Keratinocyte (primary cell): ENCODE measurements around the gene KCNAB2. TPM values are rescaled to one million over a fixed set of nuclear protein-coding genes. Genes with fewer than 3 reads are reported as not detected.

Source experiments
- DNase-seq: peaks from one replicate; pipeline ENCODE4 v3.0.0-alpha.2; 2011; ENCODE audit warnings: low read depth, missing footprints, low spot score
- FAIRE-seq: peaks from 2 replicates; lab custom pipeline; 2011; peaks lifted over from hg19 to GRCh38; lab: Jason Lieb, UNC
- H2AFZ ChIP-seq: 2 replicates; pipeline ENCODE4 v1.6.0; 2012; ENCODE audit warnings: low read length, control low read depth, inconsistent platforms; ENCODE audit not compliant: control insufficient read depth
- H3K27ac ChIP-seq: 2 replicates; pipeline ENCODE4 v1.5.1; 2011; ENCODE audit warnings: low read length; ENCODE audit not compliant: control insufficient read depth, insufficient read depth
- H3K27me3 ChIP-seq: 3 replicates; pipeline ENCODE4 v1.6.0; 2011; ENCODE audit warnings: low read length; ENCODE audit not compliant: control insufficient read depth, insufficient read depth; ENCODE audit errors: extremely low read depth
- H3K36me3 ChIP-seq, 2 experiments: 2 replicates in 1 of 2; 3 replicates in 1 of 2; pipeline ENCODE4 v1.5.1; 2011; ENCODE audit warnings: low read length in 2 of 2, mild to moderate bottlenecking in 1 of 2; ENCODE audit not compliant: control insufficient read depth in 2 of 2, insufficient read depth in 2 of 2; ENCODE audit errors: extremely low read depth in 1 of 2
- H3K4me1 ChIP-seq: 3 replicates; pipeline ENCODE4 v1.5.1; 2011; ENCODE audit warnings: low read length; ENCODE audit not compliant: control insufficient read depth, insufficient read depth; ENCODE audit errors: extremely low read depth
- H3K4me2 ChIP-seq: 3 replicates; pipeline ENCODE4 v1.6.0; 2011; ENCODE audit warnings: low read depth, low read length; ENCODE audit not compliant: control insufficient read depth, insufficient read depth; ENCODE audit errors: extremely low read depth
- H3K4me3 ChIP-seq, 3 experiments: fragments of 200-600 bp in 1 of 3; sonication (generic) in 1 of 3; 2 replicates in 2 of 3; 3 replicates in 1 of 3; pipeline ENCODE4 v1.5.1; 2011 to 2016; ENCODE audit warnings: low read length in 3 of 3, mild to moderate bottlenecking in 3 of 3, control low read depth in 2 of 3, inconsistent platforms in 1 of 3, low read depth in 1 of 3, mixed read lengths in 1 of 3, mixed run types in 1 of 3, moderate library complexity in 1 of 3; ENCODE audit not compliant: control insufficient read depth in 2 of 3, insufficient read depth in 2 of 3; ENCODE audit errors: extremely low read depth in 1 of 3
- H3K79me2 ChIP-seq: 2 replicates; pipeline ENCODE4 v1.6.0; 2012; ENCODE audit warnings: low read length; ENCODE audit not compliant: control insufficient read depth, insufficient read depth
- H3K9ac ChIP-seq: 3 replicates; pipeline ENCODE4 v1.6.0; 2011; ENCODE audit warnings: low read length; ENCODE audit not compliant: control insufficient read depth, insufficient read depth; ENCODE audit errors: extremely low read depth
- H3K9me1 ChIP-seq: 3 replicates; pipeline ENCODE4 v1.6.0; 2011; ENCODE audit warnings: low read length; ENCODE audit not compliant: control insufficient read depth, insufficient read depth; ENCODE audit errors: extremely low read depth
- H3K9me3 ChIP-seq: 2 replicates; pipeline ENCODE4 v1.5.1; 2012; ENCODE audit warnings: low read depth, low read length; ENCODE audit not compliant: control insufficient read depth
- H4K20me1 ChIP-seq: 3 replicates; pipeline ENCODE4 v1.6.0; 2011; ENCODE audit warnings: low read length; ENCODE audit not compliant: control insufficient read depth, insufficient read depth; ENCODE audit errors: extremely low read depth
- EZH2 ChIP-seq: IDR thresholded peaks from one replicate; pipeline ENCODE4 v1.6.1; 2012; ENCODE audit warnings: inconsistent platforms, mild to moderate bottlenecking, low read length, moderate library complexity
- dilution Hi-C: fragments of 300-500 bp; cut with MboI; formaldehyde crosslinking; loops from one replicate; pipeline ENCODE4 v1.7.0; 2020; ENCODE audit warnings: low sequenced_read_pairs; ENCODE audit not compliant: extremely low pct_ligation_motif_present
- polyA plus RNA-seq, 5 experiments: library from polyadenylated mRNA; depleted of rRNA in 3 of 5; stranded (reverse) in 3 of 5; stranded (forward) in 1 of 5; unstranded in 1 of 5; fragments of >200 nt; gene quantifications; 1 replicate in 1 of 5; 2 replicates in 3 of 5; 3 replicates in 1 of 5; pipeline versions ENCODE4 v1.2.1 to v1.2.3, GENCODE V29; 2011 to 2012; ENCODE audit warnings: missing spikeins in 2 of 5, low read depth in 1 of 5, low replicate concordance in 1 of 5
- TF ChIP-seq, protein P1 (sequence below), 3 experiments: IDR thresholded peaks in 1 of 3; conservative IDR thresholded peaks in 1 of 3; optimal IDR thresholded peaks in 1 of 3; 2 replicates in 2 of 3; 3 replicates in 1 of 3; pipeline versions ENCODE3 to v1.5.1; 2011; ENCODE audit warnings: low read length in 3 of 3, mild to moderate bottlenecking in 3 of 3, moderate library complexity in 2 of 3, control low read depth in 1 of 3, inconsistent platforms in 1 of 3; ENCODE audit not compliant: insufficient read depth in 2 of 3; ENCODE audit errors: extremely low read depth in 1 of 3

The KCNAB2 gene
- polyA plus RNA-seq, 1 donor (not counting 4 experiments of a cell fraction or from before 2014, with no cell fraction given), result 1.8 TPM

DNA sequence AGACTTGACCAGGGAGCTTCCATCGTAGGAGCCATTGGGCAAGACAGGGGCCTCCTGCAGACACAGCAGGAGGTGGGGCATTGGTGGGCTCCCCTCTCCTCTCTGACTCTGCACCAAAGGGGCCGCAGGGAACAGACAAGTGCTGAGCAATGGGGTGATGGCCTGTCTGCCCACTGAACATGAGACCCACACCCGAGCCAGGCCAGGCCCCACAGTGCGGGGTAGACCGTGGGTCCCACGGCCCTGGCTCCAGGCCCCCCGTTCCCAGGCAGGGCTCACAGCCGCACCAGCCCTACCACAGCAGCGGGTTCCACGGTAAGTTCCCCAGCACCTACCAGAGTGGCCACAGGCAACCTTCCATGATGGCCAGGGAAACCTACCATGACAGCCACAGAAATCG is 88.5 kb downstream of the KCNAB2 start:
- H3K9me1 ChIP-seq, result no peaks in the 10 kb centered on the region
- no peak for FAIRE-seq
- TF ChIP-seq, protein P1, sequence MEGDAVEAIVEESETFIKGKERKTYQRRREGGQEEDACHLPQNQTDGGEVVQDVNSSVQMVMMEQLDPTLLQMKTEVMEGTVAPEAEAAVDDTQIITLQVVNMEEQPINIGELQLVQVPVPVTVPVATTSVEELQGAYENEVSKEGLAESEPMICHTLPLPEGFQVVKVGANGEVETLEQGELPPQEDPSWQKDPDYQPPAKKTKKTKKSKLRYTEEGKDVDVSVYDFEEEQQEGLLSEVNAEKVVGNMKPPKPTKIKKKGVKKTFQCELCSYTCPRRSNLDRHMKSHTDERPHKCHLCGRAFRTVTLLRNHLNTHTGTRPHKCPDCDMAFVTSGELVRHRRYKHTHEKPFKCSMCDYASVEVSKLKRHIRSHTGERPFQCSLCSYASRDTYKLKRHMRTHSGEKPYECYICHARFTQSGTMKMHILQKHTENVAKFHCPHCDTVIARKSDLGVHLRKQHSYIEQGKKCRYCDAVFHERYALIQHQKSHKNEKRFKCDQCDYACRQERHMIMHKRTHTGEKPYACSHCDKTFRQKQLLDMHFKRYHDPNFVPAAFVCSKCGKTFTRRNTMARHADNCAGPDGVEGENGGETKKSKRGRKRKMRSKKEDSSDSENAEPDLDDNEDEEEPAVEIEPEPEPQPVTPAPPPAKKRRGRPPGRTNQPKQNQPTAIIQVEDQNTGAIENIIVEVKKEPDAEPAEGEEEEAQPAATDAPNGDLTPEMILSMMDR (optimal IDR thresholded peaks at IDR 0.05 in 1 of 3, IDR thresholded peaks at IDR 0.05 in 1 of 3, conservative IDR thresholded peaks at IDR 0.05 in 1 of 3; ENCODE audit: extremely low read depth in 1 of 3, insufficient read depth in 2 of 3, low read length in 3 of 3), result no peak
- no peak for TF ChIP-seq EZH2
- H3K27ac ChIP-seq, result no peak overlapping the region
- no peaks in the 10 kb centered on the region for H4K20me1 ChIP-seq
- dilution Hi-C loops, result no loop called here
- H2AFZ ChIP-seq, result no peak overlapping the region
- H3K4me1 ChIP-seq, result no peaks in the 10 kb centered on the region
- no peak overlapping the region for H3K4me3 ChIP-seq
- DNase-seq, result no peak
- no peak overlapping the region for H3K4me2 ChIP-seq
- no peaks in the 10 kb centered on the region for H3K9me3 ChIP-seq
- no peaks in the 10 kb centered on the region for H3K36me3 ChIP-seq
- H3K9ac ChIP-seq, result no peak overlapping the region
- no peaks in the 10 kb centered on the region for H3K79me2 ChIP-seq
- H3K27me3 ChIP-seq, result peaks cover 3% of the 10 kb centered on the region

DNA sequence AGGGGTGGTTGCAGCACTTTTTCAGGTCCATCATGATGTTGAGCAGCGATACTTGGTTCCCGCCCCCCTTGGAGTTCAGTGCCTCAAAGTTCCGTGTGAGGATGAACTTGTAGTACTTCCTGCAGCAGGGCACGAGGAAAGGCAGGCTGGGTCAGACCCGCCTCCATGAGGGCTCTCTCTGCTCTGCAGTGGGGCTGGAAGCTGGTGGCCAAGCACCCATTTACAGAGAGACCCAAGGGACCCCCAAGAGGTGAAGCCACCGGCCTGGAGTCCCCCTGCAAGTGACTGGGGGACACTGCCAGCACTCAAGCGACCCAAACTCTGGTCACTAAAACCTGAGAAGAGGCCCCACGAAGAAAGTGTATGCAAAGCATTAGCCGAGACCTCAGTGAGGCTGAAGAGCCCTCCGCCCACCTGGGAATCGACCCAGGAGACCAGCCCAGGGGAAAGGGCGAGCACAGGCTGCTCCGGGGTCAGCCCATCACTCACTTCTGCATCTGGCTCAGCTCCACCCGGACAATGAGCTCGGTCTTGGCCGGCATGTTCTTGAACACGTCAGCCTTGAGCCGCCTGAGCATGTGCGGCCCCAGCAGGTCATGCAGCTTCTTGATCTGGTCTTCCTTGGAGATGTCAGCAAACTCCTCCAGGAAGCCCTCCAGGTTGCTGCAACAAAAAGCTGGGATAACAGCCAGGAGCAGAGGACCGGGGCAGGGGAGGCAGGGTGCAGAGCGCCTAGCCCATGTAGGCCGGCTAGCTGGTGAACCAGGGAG is 89.2 kb downstream of the KCNAB2 start:
- Histone ChIP-seq H3K4me2 (no peak overlapping the region), H3K27ac (no peak overlapping the region), H3K36me3 (no peaks in the 10 kb centered on the region), H3K4me1 (no peaks in the 10 kb centered on the region), H4K20me1 (no peaks in the 10 kb centered on the region), H3K9ac (no peak overlapping the region), H3K79me2 (no peaks in the 10 kb centered on the region), H3K9me1 (no peaks in the 10 kb centered on the region), H3K4me3 (no peak overlapping the region), H3K27me3 (peaks cover 3% of the 10 kb centered on the region), H2AFZ (no peak overlapping the region), H3K9me3 (no peaks in the 10 kb centered on the region)
- dilution Hi-C loops, result no loop called here
- no peak for TF ChIP-seq EZH2
- TF ChIP-seq, protein P1 (optimal IDR thresholded peaks at IDR 0.05 in 1 of 3, IDR thresholded peaks at IDR 0.05 in 1 of 3, conservative IDR thresholded peaks at IDR 0.05 in 1 of 3; ENCODE audit: extremely low read depth in 1 of 3, insufficient read depth in 2 of 3, low read length in 3 of 3), result no peak
- DNase-seq (no peak), FAIRE-seq (no peak)
